AG04449 (cell line): ENCODE results near the gene JAKMIP1.

Source experiments
- CTCF ChIA-PET: fragments of 350-600 bp; formaldehyde crosslinking; extraction: SDS; loops from one replicate; lab custom pipeline; 2021; ENCODE audit warnings: antibody characterized with exemption; lab: Yijun Ruan, JAX
- POLR2A ChIA-PET: fragments of 400-600, 350-600 bp; formaldehyde crosslinking; extraction: SDS; loops from one replicate; lab custom pipeline; 2020; ENCODE audit warnings: antibody characterized with exemption, inconsistent platforms; lab: Yijun Ruan, JAX
- DNase-seq: peaks from one replicate; pipeline ENCODE4 v3.0.0-alpha.2; 2010; ENCODE audit warnings: low read depth, low spot score
- H3K4me3 ChIP-seq: 2 replicates; pipeline ENCODE4 v1.5.1; 2011; ENCODE audit warnings: low read depth, mild to moderate bottlenecking, control low read depth, low read length
- CTCF ChIP-seq: IDR thresholded peaks from one replicate; pipeline ENCODE4 v1.5.1; 2011; ENCODE audit warnings: mild to moderate bottlenecking, moderate library complexity, low read length, control low read depth, inconsistent platforms; ENCODE audit not compliant: insufficient read depth; ENCODE audit errors: missing control alignments

JAKMIP1 gene

DNA sequence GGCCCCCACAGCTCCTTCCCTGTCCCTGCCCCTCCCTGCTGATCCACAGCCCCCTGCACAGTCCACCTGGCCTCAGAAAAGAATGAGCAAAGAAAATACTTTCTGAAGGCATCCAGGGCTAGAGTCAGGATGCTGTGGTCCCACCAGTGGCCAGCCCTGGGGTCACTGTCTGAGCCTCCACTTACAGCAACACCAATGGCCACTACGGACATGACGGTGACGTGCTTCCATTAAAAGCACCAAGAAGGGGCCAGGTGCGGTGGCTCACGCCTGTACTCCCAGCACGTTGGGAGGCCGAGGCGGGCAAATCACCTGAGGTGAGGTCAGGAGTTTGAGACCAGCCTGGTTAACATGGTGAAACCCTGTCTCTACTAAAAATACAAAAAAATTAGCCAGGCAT, 4.0 kb downstream of the JAKMIP1 start:
- ChIA-PET POLR2A (no interaction called here), CTCF (no interaction called here)
- no peak for TF ChIP-seq CTCF

DNA sequence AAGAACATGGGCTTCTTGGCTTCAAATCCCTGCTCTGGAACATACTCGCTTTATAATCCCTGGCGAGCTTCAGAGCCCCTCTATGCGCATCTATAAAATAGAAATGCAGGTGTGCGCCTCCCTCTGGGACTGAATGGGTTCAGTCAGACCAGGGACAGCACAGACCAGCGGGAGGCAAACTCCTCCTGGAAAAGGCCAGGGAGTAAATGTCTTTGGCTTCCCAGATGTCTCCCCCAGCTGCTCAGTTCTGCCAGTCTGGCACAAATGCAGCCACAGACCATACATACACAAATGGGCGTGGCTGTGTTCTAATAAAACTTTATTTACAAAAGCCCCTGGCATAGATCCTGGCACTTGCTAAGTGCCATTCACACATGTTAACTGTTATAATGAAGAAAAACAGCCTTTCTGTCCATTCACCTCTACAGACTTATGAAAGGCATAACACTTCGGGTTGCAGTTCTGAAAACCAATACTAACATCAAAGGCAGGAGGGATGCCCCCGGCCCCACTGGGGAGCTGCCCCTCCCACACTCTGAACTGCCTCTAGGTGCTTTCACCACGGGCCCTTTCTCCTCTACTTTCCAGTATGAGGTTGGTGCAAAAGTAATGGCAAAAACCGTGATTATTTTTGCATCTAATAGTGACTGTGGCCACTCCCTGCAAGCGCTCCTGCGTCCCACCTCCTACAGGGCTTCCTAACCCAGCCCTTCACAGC, 4.6 kb downstream of the JAKMIP1 start:
- POLR2A ChIA-PET = no interaction called here
- TF ChIP-seq CTCF = no peak
- no peak overlapping the region for H3K4me3 ChIP-seq
- CTCF ChIA-PET = no interaction called here
- DNase-seq = no peak

More for the DNA sequence above, 4.0 kb downstream of the JAKMIP1 start:
- no peak overlapping the region for H3K4me3 ChIP-seq
- no peak for DNase-seq

- TF ChIP-seq CTCF = no peak
- no peak for DNase-seq
- no peak overlapping the region for H3K4me3 ChIP-seq
- ChIA-PET CTCF (no interaction called here), POLR2A (no interaction called here)
These were observed 5.7 kb downstream of the JAKMIP1 start for GRCh38 chr4:6194458-6195195.

GRCh38 chr4:6193399-6193798, 7.0 kb downstream of the JAKMIP1 start:
- DNase-seq = no peak
- no peak overlapping the region for H3K4me3 ChIP-seq
- CTCF ChIA-PET = no interaction called here
- POLR2A ChIA-PET = no interaction called here
- TF ChIP-seq CTCF = no peak

- no peak for DNase-seq
- no peak overlapping the region for H3K4me3 ChIP-seq
- POLR2A ChIA-PET = no interaction called here
- TF ChIP-seq CTCF = no peak
- CTCF ChIA-PET = no interaction called here
These were observed 8.1 kb downstream of the JAKMIP1 start for GRCh38 chr4:6192245-6192644.

DNA sequence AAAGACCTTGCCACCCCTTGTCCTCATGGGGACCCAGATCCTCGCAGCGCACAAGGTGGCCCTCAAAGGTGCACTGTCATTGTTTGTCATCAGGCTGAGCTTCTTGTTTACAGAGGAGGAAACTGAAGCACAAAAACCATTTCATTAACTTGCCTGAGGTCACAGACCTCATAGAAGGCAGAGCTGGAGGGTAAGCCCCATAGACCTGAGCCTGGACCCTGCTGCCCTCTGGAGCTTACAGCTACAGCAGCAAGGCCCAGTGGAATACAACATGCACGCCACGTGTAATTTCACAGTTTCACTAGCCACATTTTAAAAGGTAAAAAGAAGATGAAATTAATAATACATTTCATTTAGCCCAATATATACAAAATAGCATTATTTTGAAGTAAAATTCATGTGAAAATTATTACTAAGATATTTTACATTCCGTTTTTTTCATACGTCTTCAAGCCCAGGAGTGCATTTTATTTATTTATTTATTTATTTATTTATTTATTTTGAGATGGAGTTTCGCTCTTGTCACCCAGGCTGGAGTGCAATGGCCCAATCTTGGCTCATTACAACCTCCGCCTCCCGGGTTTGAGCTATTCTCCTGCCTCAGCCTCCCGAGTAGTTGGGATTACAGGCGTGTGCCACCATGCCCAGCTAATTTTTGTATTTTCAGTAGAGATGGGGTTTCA, 8.8 kb downstream of the JAKMIP1 start:
- no peak for DNase-seq
- ChIA-PET POLR2A (no interaction called here), CTCF (no interaction called here)
- no peak for TF ChIP-seq CTCF
- no peak overlapping the region for H3K4me3 ChIP-seq
